Mesenteric fat pad (tissue), 1 donor: ENCODE data around the gene A4GALT. TPM values are rescaled to one million over a fixed set of nuclear protein-coding genes. Genes with fewer than 3 reads are reported as not detected.

ENCODE experiments used
- DNase-seq: peaks from one replicate; pipeline ENCODE4 v3.0.0-alpha.2; 2020; ENCODE audit warnings: low spot score
- total RNA-seq: library from RNA; stranded (reverse); fragmentation: NEBNext Ultra II Directional; extraction: Animal tissue kit (Norgen Biotek cat#: 25700); gene quantifications from one replicate; pipeline ENCODE4 v1.2.1, GENCODE V29; 2021
- donor health status: DM: yes; HTN: yes; CAD: no.

Gene A4GALT
- total RNA-seq, 1 donor from 2014 or later = 42.1 TPM

DNA sequence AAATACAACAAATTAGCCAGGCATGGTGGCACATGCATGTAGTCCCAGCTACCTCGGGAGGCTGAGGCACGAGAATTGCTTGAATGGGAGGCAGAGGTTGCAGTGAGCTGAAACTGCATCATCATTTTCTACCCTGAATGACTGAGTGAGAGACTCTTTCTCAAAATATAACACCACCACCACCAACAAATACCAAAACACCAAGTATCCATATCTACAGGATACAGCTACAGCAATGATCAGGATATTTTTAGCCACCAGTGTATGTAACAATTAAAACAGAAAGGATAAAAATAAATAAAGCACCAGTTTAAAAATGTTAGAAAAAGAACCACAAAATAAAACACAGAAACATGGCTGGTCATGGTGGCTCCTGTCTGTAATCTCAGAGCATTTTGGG, 13.2 kb downstream of the A4GALT start:
- no peak for DNase-seq

DNA sequence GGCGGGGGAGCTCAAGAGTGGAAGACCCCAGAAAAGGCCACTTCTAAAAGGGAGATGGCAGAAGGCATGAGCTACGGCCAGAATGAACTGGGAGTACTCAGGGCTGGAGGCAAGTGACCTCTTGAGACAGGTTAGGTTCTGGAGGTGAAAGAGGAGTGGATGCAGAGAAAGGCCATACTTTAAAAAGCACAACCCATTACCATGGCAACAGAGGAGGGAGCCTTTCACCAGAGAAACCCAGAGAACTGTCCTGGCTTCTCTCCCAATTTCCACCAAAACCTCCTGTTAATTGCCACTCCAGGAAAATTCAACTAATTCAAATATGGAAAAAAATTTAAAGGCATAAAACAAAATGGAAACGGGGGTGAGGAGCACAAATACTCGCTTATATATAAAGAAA, 15.8 kb downstream of the A4GALT start:
- no peak for DNase-seq

GRCh38 chr22:42702675-42703074, 18.0 kb downstream of the A4GALT start:
- no peak for DNase-seq

DNA sequence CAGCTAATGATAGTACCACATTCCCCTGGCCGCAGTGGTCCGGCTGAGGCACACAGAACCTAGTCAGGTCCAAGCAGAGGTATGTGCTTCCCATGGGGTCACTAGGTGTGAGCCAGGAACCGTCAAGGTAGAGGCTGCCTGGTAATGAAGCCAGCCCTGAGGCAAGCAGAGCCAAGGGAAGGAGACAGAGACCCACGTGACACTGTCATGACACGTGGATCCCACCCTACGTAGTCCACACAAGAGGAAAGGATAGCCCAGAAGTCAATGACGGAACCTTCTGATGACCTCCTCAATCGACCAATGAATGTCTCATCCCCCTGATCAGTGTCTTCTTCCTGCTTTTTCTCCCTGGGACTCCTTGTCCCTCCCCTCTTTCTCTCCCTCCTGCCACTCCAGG, 19.0 kb downstream of the A4GALT start:
- no peak for DNase-seq

DNA sequence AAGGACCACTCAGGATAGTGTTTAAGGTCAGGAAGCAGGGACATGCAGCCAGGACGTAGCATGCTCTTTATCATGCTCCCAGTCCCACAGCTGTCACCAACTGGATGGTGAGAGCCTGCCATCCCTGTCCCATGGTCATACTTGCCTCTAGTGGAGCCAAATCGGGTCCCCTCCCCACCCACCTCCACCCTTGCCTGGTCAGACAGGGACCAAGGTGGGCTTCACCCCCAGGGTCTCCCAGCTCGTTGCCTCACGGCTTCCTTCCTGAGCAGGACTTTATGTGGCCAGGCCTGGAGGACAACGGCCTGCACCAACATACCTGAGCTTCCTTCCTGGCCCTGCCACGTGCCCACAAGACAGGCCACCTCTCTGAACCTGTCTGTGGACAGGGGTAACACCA, 19.8 kb downstream of the A4GALT start:
- DNase-seq = no peak

- DNase-seq = no peak
Measured at GRCh38 chr22:42700355-42700754, 20.3 kb downstream of the A4GALT start.

- DNase-seq = no peak
Measured at GRCh38 chr22:42699976-42700352, 20.7 kb downstream of the A4GALT start.

GRCh38 chr22:42699281-42699975, 21.2 kb downstream of the A4GALT start:
- no peak for DNase-seq

GRCh38 chr22:42697542-42698013, 23.1 kb downstream of the A4GALT start:
- no peak for DNase-seq

DNA sequence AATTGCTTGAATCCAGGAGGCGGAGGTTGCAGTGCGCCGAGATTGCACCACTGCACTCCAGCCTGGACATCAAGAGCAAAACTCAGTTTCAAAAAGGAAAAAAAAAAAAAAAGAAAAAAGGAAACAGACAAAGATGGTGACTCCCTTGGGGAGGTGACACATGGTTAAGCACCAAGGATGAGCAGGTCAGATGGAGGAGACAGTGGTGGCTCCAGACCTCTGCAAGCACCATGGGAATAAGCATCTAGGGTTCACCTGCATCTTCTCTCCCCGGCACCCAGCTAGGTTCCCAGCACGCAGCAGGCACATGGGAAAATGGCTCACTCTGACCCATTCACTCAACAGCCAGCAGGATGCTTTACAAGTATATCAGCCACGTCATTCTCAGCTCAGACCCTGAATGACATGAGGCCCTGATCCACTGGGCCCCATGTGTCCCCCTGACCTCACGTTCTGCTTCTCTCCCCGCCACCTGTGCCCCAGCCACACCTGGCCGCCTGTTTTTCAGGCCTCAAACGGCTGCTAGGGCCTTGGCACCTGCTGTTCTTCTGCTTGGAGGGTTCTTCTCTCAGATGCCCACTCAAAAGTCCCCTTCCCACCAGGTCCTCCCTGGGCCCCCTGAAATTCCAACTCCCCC, 24.2 kb downstream of the A4GALT start:
- DNase-seq = no peak

DNA sequence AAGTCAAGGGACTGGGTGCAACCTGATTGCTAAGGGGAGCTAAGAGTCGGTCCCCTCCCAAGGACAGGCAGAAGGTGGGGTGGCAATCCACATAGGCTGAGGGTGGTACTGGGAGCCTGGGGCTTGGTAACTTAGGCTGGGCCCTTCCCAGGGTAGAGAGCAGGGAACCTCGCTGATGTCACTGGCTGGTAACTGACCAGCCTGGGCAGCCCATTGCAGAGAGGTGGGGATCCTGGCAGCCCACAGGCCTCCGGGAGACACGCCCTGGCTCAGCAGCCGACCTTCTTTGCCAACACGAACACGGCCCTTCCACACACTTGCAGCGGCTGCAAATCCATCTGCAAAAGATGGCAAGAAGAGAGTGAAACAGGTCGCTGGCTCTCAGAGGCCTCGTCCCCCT, 25.4 kb downstream of the A4GALT start:
- no peak for DNase-seq

DNA sequence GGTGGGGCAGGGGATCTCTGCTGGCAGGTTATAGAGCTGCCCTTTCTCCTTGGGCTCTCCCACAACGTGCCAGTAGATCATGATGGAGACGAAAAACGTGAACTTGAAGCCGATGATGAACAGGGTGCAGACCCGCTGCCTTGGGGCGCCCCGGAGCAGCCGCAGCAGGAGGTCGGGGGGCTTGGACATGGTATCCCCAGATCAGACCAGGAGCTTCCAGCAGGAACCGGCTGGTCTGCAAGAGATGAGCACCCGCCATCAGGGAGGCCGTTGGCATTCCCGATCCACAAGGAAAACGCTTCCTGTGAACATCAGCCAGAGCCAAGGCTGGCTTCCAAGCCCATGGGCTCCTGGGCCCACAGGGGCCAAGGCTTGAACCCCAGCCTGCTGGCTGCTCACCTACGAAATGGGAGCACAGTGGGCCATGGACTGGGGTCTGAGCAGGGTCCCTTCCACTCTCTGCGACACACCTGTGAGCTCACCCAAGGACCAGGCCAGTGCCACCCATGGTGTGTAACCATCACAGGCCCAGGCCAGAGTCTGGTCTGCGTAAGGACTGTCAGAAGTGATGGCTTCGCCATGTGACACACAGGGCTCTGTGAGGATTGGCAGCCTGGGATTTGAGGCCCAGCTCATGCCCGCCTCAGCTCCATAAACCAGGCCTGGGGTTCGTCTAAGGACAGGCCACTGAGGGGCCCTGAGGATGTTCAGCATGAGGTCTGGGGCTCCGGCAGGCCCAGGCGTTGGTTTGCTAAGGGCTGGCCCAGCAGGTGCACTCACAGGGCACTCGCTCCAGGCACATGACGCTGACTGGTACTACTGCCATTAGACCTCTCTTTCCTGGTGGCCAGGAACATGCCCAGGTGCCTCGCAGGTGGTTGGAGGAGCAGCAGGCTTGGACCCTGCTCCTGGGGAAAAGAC, 26.6 kb downstream of the A4GALT start:
- no peak for DNase-seq

DNA sequence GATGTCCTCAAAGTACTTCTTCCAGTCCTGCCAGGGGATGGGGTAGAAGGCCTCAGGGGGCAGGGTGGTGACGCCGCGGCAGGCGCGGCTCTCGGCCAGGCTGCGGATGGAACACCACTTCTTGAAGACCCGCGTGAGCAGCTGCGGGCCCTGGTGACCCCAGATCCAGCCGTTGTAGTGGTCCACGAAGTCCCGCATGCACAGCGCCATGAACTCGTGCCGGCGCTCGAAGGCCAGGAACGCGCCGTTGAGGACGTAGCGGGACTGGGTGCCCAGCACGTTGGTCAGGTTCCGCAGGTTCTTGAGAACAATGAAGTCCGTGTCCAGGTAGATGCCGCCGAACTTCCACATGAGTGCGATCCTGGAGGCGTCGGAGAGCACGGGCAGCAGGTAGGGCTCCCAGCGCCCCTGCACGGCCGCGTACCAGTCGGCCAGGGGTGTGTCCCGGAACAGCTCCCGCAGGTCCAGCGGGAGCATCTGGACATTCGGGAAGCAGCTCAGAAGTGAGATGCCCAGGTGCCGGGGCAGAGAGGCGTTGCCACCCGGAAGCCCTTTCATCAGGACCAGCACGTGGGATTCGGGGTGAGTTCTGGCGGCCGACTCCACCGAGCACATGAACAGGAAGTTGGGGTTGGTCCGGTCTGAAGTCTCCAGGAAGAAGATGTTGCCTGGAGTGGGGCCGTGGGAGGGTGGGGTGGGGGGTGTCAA, 27.5 kb downstream of the A4GALT start:
- DNase-seq = no peak

GRCh38 chr22:42692239-42693054, 28.2 kb downstream of the A4GALT start:
- DNase-seq = no peak

- DNase-seq = no peak
Measured at GRCh38 chr22:42691440-42691839, 29.2 kb downstream of the A4GALT start.

GRCh38 chr22:42688241-42689211, 32.1 kb downstream of the A4GALT start:
- DNase-seq = peak; percentile 95

DNA sequence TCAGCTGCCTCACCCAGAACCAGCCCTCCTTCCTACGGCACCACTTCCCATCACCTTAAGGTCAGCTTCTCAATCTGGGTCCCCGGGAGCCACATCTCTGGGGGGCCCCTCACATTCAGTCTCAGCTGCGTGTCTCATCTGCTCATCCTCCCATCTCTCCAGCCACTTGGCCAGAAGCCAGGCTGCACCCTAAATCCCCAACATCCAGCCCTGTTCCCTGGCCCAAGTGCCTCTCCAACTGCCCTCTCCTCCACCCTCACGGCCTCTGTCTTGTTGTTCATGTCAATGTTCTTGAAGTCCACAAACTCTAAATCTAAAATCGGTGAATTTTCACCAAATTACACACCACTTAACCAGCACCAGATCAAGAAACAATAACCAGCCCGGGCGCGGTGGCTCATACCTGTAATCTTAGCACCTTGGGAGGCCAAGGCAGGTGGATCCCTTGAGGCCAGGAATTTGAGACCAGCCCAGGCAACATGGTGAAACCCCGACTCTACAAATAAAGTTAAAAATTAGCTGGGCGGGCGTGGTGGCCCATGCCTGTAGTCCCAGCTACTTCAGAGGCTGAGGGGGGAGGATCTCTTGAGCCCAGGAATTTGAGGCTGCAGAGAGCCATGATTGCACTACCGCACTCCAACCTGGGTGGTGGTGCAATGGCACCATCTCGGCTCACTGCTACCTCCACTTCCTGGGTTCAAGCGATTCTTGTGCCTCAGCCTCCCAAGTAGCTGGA, 33.7 kb downstream of the A4GALT start:
- no peak for DNase-seq

DNA sequence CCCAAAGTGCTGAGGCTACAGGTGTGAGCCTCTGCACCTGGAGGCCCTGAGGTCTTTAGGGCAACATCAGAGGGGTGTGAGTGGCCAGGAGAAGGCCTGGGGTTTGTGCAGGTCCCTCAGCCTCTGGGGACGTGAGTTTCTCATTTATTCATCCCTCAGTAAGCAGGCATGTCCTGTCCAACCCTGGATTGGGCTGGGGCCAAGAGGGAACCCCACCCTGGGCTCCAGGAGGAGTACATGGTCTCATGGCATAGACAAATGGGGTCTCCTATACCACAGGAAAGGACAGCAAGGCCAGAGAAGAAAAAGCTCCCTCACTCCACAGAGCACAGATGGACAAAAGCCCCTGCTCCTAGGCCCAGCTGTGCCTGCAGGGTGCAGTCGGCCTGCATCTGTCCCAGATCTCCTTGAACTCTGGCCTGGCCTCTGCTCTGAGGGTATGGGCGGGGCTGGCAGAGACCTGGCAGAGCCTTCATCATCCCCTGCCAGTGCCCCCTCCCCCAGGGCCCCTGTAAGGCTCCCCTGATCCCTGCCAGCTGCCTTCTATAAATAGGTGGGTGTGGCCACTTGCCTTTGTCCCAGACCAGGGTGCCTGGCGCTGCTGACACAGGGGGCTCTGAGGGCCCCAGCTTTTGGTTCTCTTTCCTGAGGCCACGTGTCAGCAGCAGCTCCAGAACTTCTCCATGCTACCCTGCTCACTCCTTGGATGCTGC, 34.6 kb downstream of the A4GALT start:
- DNase-seq = no peak
